ENCODE measurements around the gene STAG1. TPM values are rescaled to one million over a fixed set of nuclear protein-coding genes. Genes with fewer than 3 reads are reported as not detected.

Gene STAG1
- total RNA-seq, 1 experiment from 2014 or later, result 34.6 TPM

GRCh38 chr3:136583823-136584222 is 168.4 kb downstream of the STAG1 start:
- Histone ChIP-seq H2BK15ac (ENCODE audit: low read depth, low read length) (no peak overlapping the region), H4K20me1 (ENCODE audit: control insufficient read depth, insufficient read depth, insufficient read length) (no peaks in the 10 kb centered on the region), H3K4me2 (ENCODE audit: insufficient read depth, insufficient read length, low read length) (no peak overlapping the region), H3K27me3 (ENCODE audit: insufficient read depth, low read length) (no peaks in the 10 kb centered on the region), H4K8ac (replicated peaks; ENCODE audit: insufficient read length, low read depth, low read length) (no peak overlapping the region), H2BK20ac (ENCODE audit: low read depth, low read length, poor library complexity, severe bottlenecking) (no peak overlapping the region), H2AK5ac (ENCODE audit: insufficient read length, low read length) (no peak overlapping the region), H3K4me1 (ENCODE audit: insufficient read depth, low read length) (no peaks in the 10 kb centered on the region), H2BK12ac (ENCODE audit: insufficient read length, low read depth, low read length) (no peak overlapping the region), H3K18ac (ENCODE audit: insufficient read length, low read depth, low read length) (no peak overlapping the region), H2AFZ (ENCODE audit: low read length) (no peak overlapping the region), H4K5ac (ENCODE audit: insufficient read length, low read depth, low read length) (no peak overlapping the region), H2BK5ac (ENCODE audit: insufficient read length, low read length) (no peak overlapping the region), H3T11ph (ENCODE audit: low read length) (no peak overlapping the region), H3K56ac (ENCODE audit: insufficient read length, low read depth, low read length) (no peak overlapping the region), H3K4ac (ENCODE audit: low read depth, low read length) (no peak overlapping the region), H3K27ac (ENCODE audit: insufficient read length, low read depth, low read length) (no peak overlapping the region), H3K23ac (ENCODE audit: insufficient read length, low read depth, low read length) (no peak overlapping the region), H3K79me2 (ENCODE audit: insufficient read depth, low read length) (no peaks in the 10 kb centered on the region), H3K9ac (ENCODE audit: extremely low read depth, insufficient read length, low read length) (no peak overlapping the region), H3K14ac (ENCODE audit: insufficient read depth, low read length) (no peak overlapping the region), H3K23me2 (ENCODE audit: insufficient read length, low read depth, low read length, poor library complexity, severe bottlenecking) (no peaks in the 10 kb centered on the region), H3K79me1 (ENCODE audit: insufficient read depth, low read depth, low read length, poor library complexity, severe bottlenecking) (no peaks in the 10 kb centered on the region), H3K9me3 (ENCODE audit: control insufficient read depth, low read depth, low read length) (no peaks in the 10 kb centered on the region), H2BK120ac (ENCODE audit: low read depth, low read length, poor library complexity, severe bottlenecking) (no peak overlapping the region), H4K91ac (ENCODE audit: insufficient read length, low read depth, low read length) (no peak overlapping the region)
- TF ChIP-seq CTCF (conservative IDR thresholded peaks at IDR 0.05), result no peak
- Mint-ChIP-seq H3K36me3 (ENCODE audit: insufficient read depth in 1 of 3, low read depth in 3 of 3) (peaks cover 0 to 4% (median 0%) of the 10 kb centered on the region in 3 experiments; a peak in 1 of 7 replicates), H3K27ac (no peak overlapping the region), H3K4me1 (0 out of 4 replicates have a peak, but pooled peaks cover 0 to 3% of the 10 kb centered on the region in 2 experiments), H3K9me3 (no peaks in the 10 kb centered on the region), H3K27me3 (ENCODE audit: low read depth) (no peaks in the 10 kb centered on the region), H3K4me3 (no peak overlapping the region)
- no CpG with 5 or more reads among the region's 2 CpGs for WGBS (ENCODE audit: extremely low coverage, insufficient read length, low lambda C conversion rate)
- no peak for DNase-seq

Data from H9 (cell line).